DMS153 (cell line): ENCODE data around the gene CASP9.
"Not testable (repeated sequence)": the region's sequence is repeated elsewhere in the genome, so short reads cannot be mapped to it uniquely, and the experiment has no call there.

Experiments
- DNase-seq: peaks from one replicate; lab custom pipeline; 2025; lab: John Stamatoyannopoulos, UW

CASP9 gene

GRCh38 chr1:15525050-15526020 lies 1.3 kb upstream of the CASP9 start:
- no peak for DNase-seq

DNA sequence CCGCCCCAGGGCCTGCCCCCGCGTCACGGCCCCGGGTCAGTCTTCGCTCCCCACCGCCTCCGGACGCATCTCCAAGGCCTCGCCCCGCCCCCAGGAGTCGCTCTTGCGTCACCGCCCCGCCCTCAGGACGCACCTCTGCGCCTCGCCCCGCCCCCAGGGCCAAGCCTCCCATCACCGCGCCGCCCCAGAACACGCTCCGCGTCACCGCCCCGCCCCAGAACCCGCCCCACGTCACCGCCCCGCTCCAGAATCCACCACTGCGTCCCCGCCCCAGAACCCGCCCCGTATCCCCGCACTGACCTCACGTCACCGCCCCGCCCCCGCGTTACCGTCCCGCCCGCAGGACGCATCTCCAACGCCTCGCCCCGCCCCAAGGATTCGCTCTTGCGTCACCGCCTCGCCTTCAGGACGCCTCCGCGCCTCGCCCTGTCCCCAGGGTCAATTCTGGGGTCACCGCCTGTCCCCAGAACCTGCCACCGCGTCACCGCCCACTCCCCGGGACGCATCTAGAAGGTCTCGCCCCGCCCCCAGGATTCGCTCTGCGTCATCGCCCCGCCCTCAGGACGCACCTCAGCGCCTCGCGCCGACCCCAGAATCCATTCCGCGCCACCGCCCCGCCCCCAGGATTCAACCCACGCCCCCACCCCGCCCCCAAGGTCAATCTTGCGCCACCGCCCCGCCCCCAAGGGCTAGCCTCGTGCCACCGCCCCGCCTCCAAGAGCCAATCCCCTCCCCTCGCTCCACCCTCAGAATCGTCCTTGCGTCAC lies 451 bp upstream of the CASP9 start:
- peak; percentile 93 for DNase-seq

DNA sequence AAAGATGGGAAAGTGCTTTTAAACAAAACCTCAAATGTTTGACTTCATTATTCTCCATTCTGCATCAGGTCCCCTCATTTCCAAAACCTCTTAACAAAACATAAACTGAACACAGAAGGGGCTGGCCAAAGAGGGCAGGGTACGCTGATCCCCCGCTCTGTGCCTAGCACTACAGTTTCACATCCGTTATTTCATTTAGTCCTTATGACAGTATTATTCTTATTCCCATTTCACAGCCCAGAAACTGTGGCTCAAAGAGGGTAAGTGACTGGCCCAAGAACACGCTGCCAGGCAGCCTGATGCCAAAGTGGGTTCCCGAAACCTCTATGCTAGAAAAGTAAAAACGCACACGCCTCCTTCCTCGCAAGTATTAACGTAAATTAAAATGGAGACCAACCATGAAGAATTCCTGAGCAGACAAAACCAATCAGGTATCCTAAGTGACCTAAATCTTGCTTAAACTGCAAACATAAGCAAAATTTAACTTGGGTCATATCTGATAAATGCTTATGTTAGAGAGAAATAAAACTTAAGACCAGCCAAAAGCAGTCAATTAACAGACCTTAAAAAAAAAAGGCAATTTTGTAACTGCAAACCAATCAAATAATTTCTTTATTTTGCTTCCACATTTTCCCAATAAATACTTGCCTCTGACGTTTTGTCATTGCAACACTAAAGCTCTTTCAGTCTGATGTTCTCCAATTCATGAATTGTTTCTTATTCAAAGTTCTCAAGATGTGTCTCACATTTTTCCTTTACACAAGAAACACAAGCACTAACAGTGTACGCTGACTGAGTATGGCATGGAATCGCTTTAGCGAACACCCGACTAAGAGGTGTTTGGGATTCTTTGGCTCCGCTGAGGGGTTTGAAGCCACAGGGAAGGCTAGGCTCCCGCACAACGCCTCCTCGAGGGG lies 653 bp downstream of the CASP9 start:
- DNase-seq = no peak

DNA sequence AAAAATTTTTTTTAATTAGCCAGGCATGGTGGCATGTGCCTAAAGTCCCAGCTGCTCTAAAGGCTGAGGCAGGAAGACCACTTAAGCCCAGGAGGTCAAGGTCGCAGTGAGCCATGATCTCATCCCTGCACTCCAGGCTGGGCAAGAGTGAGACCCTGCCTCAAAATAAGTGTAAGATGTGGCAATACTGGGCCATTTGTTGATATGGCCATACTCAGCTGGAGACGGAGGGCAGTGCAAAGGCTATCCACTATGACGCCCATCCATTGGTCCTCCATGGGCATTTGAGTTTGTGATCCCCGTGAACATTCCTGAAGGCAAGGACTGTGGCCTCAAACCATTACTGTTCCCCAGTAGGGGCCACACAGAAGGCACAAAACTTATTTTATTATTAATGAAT lies 1.5 kb downstream of the CASP9 start:
- no peak for DNase-seq

GRCh38 chr1:15521206-15521906 lies 2.7 kb downstream of the CASP9 start:
- not testable (repeated sequence) for DNase-seq

DNA sequence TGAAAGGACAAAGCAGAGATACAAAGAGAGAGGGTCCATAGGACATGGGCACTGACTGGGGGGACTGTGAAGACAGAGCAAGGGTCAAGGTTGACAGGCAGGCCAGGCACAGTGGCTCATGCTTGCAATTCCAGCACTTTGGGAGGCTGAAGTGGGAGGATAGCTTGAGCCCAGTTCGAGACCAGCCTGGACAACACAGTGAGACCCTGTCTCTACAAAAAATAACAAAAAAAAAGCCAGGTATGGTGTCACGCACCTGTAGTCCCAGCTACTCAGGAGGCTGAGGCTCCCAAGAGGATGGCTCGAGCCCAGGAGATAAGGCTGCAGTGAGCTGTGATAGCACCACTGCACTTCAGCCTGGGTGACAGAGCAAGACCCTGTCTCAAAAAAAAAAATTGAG lies 4.4 kb downstream of the CASP9 start:
- DNase-seq = no peak

DNA sequence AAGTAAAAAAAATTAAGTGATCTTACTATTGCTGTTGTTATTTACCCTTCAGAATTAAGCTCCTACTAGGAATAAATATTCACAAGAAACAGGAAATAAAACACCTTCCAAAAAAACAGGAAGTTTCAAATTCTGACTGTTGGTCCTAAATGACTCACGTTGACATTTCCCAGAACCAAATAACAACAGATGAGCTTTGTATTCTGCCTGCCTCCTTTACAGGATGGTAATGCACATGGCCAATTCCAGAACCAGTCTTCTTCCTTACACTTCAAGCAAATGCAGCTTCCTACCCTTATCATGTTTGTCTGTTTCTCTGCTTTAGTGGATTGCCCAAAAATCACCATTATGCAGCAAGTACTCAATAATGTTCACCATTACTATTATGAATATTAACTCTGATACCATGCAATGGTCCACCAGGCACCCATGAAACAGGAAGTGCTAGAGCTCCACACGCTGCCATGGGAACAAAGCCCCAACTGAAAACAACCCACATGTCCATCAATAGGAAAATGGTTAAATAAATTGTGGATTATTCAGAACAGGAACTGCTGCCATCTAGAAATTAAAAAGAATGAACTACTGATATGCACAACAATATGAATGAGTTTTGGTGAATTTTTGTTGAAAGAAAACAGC lies 8.9 kb downstream of the CASP9 start:
- DNase-seq = peak; percentile 8

- DNase-seq = not testable (repeated sequence)
Observed at GRCh38 chr1:15514557-15514956, 9.5 kb downstream of the CASP9 start.

DNA sequence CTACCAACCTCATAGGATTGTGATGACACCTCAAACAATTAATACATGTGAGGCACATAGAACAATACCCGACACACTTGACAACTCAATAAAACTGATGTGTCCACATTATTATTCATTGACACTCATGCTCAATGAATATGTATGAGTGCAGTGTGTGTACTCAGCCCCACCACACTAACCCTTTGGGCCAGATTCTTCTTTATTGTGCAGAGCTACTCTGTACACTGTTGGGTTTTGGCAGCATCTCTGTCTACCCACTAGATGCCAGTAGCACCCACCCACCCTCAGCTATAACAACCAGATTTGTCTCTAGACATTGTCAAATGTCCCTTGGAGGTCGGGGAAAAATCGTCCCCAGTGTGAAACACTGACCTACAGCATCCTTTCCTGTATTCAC lies 10.1 kb downstream of the CASP9 start:
- DNase-seq = no peak

DNA sequence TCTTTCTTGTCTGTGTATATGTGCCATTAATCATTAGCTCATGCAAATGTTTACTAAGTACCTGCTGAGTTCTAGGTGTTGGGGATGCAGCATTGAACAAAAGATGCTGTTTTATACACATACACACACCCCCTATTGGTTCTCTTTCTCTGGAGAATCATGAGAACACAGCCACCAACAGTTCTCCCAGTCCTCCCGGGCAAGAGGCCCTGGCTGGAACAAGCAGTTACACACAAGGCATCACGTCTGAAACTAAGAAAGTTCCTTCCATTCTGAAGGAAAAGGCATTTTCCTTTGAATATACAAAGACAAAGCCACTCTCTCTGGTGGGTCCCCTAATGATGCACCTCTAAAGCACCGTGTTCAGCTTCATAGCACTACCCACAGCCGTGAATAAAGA lies 10.8 kb downstream of the CASP9 start:
- DNase-seq = no peak

DNA sequence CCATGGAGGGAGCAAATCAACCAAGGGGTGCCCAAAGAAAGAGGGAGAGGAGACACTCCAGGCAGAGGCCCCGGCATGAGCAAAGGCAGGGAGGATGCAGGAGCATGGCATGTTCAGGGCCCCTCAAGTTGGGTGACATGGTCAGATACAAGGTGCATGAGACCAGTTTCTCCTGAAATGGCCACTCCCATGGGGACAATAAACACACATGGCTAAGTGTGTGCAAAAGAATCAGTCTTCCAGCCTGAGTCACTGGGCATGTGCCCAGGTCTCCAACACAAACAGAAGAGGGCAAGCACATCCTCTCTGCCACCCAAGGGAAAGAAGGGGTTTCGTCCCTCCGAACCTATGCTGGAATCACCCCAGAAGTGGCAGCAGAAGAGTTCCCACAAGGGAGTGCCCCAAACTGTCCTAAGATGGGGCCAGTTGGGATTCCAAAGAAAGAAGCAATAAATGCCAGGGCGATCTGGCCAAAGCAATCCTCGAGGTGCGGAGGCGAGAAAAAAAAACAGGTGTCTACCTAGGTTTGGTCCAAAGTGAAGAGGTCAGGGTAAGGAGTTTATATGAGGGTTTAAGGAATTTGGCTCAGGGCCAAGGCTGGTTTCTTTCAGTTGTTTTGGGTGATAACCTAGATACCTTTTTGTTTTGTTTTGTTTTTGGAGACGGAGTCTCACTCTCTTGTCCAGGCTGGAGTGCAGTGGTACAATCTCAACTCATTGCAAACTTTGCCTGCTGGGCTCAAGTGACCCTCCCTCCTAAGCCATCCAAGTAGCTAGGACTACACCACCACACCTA lies 13.2 kb downstream of the CASP9 start:
- DNase-seq = no peak

- no peak for DNase-seq
Observed at GRCh38 chr1:15509586-15509985, 14.4 kb downstream of the CASP9 start.

- no peak for DNase-seq
Observed at GRCh38 chr1:15508700-15509487, 15.1 kb downstream of the CASP9 start.

GRCh38 chr1:15507278-15507677 lies 16.7 kb downstream of the CASP9 start:
- no peak for DNase-seq

DNA sequence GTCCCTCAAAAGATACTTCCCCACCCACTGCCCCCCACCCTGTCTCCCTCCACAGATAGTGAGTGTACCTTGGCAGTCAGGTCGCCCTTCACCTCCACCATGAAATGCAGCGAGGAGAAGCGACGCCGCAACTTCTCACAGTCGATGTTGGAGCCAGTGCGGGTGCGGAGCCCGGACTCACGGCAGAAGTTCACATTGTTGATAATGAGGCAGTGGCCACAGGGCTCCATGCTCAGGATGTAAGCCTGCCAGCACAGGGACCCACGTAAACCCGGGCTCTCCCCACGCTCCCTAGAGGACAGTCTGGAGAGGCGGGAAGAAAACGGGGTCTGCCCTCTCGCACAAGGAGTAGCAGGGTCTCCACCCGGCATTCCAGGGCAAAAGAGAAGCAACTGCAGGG lies 17.2 kb downstream of the CASP9 start:
- no peak for DNase-seq

DNA sequence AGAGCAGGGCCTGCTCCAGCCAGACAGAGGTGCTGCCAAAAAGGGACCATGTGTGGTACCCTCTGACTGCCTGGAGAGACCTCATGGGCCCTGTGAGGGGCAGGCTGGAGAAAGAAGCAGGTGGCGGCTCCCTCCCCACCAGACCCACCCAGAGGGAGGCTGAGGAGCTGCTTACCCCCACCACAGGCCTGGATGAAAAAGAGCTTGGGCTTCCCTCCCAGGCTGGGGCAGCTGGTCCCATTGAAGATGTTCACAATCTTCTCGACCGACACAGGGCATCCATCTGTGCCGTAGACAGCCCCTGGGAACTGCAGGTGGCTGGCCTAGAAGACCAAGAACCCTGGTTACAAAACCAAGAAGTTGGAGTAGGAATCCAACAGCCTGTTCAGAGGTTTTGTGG lies 19.6 kb downstream of the CASP9 start:
- DNase-seq = no peak

GRCh38 chr1:15501208-15502032 lies 22.6 kb downstream of the CASP9 start:
- DNase-seq = peak; percentile 39
